Gastrocnemius medialis (tissue), 4 donors: ENCODE measurements around the gene DPM1. TPM values are rescaled to one million over a fixed set of nuclear protein-coding genes. Genes with fewer than 3 reads are reported as not detected.

Source experiments
- ATAC-seq, 2 donors: fragments of 150-250 bp; one replicate each; pipeline ENCODE4 v1.9.1; 2016
- DNase-seq, 2 donors: peaks; one replicate each; pipeline ENCODE4 v3.0.0-alpha.2; 2019
- H3K27ac ChIP-seq, 4 donors: fragments of 200-600 bp; sonication (generic); 1 replicate in 1 of 4; 2 replicates in 3 of 4; pipeline ENCODE4 v1.5.1; 2016 to 2018; ENCODE audit warnings: mild to moderate bottlenecking in 2 of 4, moderate library complexity in 1 of 4
- H3K27me3 ChIP-seq, 3 donors: fragments of 200-600 bp; sonication (generic) in 2 of 3; 1 replicate in 1 of 3; 2 replicates in 2 of 3; pipeline versions ENCODE4 v1.5.1 to v1.6.0; 2016 to 2019; ENCODE audit warnings: mild to moderate bottlenecking in 1 of 3, moderate library complexity in 1 of 3
- H3K36me3 ChIP-seq, 2 donors: fragments of 200-600 bp; sonication (generic) in 1 of 2; one replicate each; pipeline ENCODE4 v1.5.1; 2017 to 2018
- H3K4me1 ChIP-seq, 2 donors: fragments of 200-600 bp; sonication (generic) in 1 of 2; one replicate each; pipeline ENCODE4 v1.5.1; 2016 to 2017; ENCODE audit warnings: mild to moderate bottlenecking in 2 of 2
- H3K4me3 ChIP-seq, 4 donors: fragments of 200-600 bp; sonication (generic) in 3 of 4; 1 replicate in 1 of 4; 2 replicates in 3 of 4; pipeline ENCODE4 v1.5.1; 2016 to 2019; ENCODE audit warnings: mild to moderate bottlenecking in 2 of 4
- H3K9me3 ChIP-seq, 3 donors: fragments of 200-600 bp; sonication (generic) in 2 of 3; 1 replicate in 1 of 3; 2 replicates in 2 of 3; pipeline ENCODE4 v1.5.1; 2016 to 2019
- POLR2A ChIP-seq, 2 donors: fragments of 450-650 bp; IDR thresholded peaks; one replicate each; pipeline ENCODE4 v1.6.1; 2017; ENCODE audit warnings: antibody characterized with exemption in 2 of 2, mild to moderate bottlenecking in 2 of 2, moderate library complexity in 2 of 2
- in situ Hi-C, 4 donors: fragments of 200-750 bp; cut with MboI; loops; one replicate each; pipeline versions ENCODE4 v1.15.0 to v1.8.0; 2017; ENCODE audit warnings: low sequenced_read_pairs in 4 of 4
- intact Hi-C: fragments of 100-400 bp; cut with DNase I; formaldehyde crosslinking; loops from one replicate; pipeline ENCODE4 v1.15.1; 2023; ENCODE audit warnings: low total_unique reads
- total RNA-seq, 4 donors: library from RNA; depleted of rRNA; stranded (reverse); fragments of >200 nt; gene quantifications; one replicate each; pipeline versions ENCODE4 v1.1.0 to v1.2.3, GENCODE V29; 2016
- TF ChIP-seq, protein P1 (sequence below), 5 experiments: fragments of 450-650 bp in 3 of 5; fragments of 200-600 bp in 2 of 5; sonication (generic) in 2 of 5; IDR thresholded peaks in 4 of 5; conservative IDR thresholded peaks in 1 of 5; 1 replicate in 4 of 5; 2 replicates in 1 of 5; pipeline ENCODE4 v1.5.1; 2016 to 2019; ENCODE audit warnings: antibody characterized with exemption in 5 of 5, mild to moderate bottlenecking in 3 of 5, moderate library complexity in 3 of 5

DPM1 gene
- total RNA-seq, 4 donors from 2014 or later = 55.5 to 120 (median 73.7) TPM

DNA sequence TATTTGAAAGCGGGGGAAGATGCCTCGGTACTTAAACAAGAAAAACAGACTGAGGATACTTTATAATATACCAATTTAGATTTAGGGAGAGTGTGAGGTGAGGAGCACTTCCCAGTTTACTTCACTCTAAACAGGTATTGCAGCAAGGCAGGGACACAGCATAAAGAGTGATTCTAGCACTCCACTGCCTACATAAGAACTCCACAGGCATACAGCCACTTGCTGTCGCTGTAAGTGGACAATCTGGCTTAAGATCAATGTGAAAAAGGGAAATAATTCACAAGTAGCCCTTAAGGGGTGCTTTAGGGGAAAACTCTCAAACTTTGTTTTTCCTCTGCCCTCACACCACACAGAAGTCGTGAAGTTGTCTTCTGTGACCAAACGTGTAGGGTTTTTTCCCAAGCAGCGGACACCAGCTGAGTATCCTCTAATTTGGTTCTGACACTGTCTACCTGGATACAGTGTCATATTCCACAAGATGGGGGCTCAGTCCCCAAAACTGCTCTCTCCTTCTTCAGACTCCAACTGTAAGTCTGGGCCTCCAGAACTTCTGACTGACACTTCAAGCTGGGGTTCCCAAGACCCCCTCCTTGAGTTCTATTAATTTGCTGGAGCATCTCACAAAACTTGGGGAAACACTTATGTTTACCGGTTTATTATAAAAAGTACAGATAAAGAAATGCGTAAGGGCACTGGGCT, 36.4 kb downstream of the DPM1 start:
- intact Hi-C loops (no loop called here), in situ Hi-C loops (loop anchor here in 1 of 4 donors (10.0 kb wide), 1 partner anchor 127 kb away; the partner anchor contains the start of gene BCAS4)
- Histone ChIP-seq H3K9me3 (no peaks in the 10 kb centered on the region), H3K4me3 (no peak overlapping the region), H3K36me3 (no peaks in the 10 kb centered on the region), H3K27me3 (no peaks in the 10 kb centered on the region), H3K4me1 (peaks cover 58 to 72% of the 10 kb centered on the region in 2 donors), H3K27ac (no peak overlapping the region)
- DNase-seq = no peak
- ATAC-seq = no peak
- TF ChIP-seq POLR2A (IDR thresholded peaks at IDR 0.05) = no peak
- TF ChIP-seq, protein P1, sequence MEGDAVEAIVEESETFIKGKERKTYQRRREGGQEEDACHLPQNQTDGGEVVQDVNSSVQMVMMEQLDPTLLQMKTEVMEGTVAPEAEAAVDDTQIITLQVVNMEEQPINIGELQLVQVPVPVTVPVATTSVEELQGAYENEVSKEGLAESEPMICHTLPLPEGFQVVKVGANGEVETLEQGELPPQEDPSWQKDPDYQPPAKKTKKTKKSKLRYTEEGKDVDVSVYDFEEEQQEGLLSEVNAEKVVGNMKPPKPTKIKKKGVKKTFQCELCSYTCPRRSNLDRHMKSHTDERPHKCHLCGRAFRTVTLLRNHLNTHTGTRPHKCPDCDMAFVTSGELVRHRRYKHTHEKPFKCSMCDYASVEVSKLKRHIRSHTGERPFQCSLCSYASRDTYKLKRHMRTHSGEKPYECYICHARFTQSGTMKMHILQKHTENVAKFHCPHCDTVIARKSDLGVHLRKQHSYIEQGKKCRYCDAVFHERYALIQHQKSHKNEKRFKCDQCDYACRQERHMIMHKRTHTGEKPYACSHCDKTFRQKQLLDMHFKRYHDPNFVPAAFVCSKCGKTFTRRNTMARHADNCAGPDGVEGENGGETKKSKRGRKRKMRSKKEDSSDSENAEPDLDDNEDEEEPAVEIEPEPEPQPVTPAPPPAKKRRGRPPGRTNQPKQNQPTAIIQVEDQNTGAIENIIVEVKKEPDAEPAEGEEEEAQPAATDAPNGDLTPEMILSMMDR (IDR thresholded peaks at IDR 0.05 in 4 of 5, conservative IDR thresholded peaks at IDR 0.05 in 1 of 5) = no peak

DNA sequence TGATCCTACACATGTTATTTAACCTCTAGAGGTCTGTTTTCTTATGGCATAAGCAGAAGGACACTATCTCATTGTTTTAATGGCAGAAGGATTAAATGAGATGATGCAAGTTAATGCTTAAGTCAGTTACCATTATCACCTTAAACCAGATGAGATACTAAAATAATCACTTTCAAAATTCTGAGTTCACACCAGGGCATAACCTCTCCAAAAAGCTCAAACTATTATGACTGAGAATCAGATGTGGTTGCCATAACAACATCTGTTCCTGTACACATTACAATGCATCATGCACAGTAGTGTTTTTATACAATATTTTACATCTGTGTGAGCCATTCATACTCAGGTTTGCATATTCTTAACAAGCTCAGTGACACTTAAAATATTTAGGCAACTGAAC, 37.3 kb downstream of the DPM1 start:
- Histone ChIP-seq H3K4me3 (no peak overlapping the region), H3K27me3 (no peaks in the 10 kb centered on the region), H3K4me1 (peaks cover 68 to 72% of the 10 kb centered on the region in 2 donors), H3K9me3 (no peaks in the 10 kb centered on the region), H3K36me3 (no peaks in the 10 kb centered on the region), H3K27ac (no peak overlapping the region)
- ATAC-seq (no peak), DNase-seq (no peak)
- no peak for TF ChIP-seq POLR2A (IDR thresholded peaks at IDR 0.05)
- TF ChIP-seq, protein P1 (IDR thresholded peaks at IDR 0.05 in 4 of 5, conservative IDR thresholded peaks at IDR 0.05 in 1 of 5) = no peak
- intact Hi-C loops (no loop called here), in situ Hi-C loops (loop anchor here in 1 of 4 donors (10.0 kb wide), 1 partner anchor 126 kb away; the partner anchor contains the start of gene BCAS4)

DNA sequence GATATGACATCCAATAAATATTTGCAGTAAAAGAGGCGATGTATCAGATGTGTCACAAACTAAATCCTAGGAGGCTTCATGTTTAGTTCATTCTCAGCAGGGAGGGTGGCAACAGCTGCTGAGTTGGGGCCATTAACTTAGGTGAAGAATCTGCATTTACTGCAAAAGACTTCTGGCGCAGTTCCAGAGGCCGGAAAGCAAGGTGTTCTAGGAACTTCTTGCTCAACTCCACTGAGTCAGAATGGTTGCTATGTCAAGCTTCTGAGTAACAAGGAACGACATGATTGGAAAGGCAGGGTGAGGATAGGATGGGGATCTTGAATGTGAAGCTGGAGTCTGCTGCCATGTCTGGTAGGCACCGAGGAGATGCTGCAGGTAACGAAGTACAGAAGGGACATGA, 38.8 kb downstream of the DPM1 start:
- ATAC-seq (peak; percentile 46), DNase-seq (peak in 1 of 2 donors; percentile 37)
- intact Hi-C loops = loop anchor here (5.0 kb wide), 1 partner anchor 38 kb away; the partner anchor contains the start of genes DPM1 and MOCS3
- Histone ChIP-seq H3K36me3 (no peaks in the 10 kb centered on the region), H3K4me1 (peaks cover 69 to 82% of the 10 kb centered on the region in 2 donors), H3K9me3 (no peaks in the 10 kb centered on the region), H3K27ac (peak overlapping the region in 1 of 4 donors; percentile 2), H3K4me3 (no peak overlapping the region), H3K27me3 (no peaks in the 10 kb centered on the region)
- in situ Hi-C loops = no loop called here
- TF ChIP-seq, protein P1 (IDR thresholded peaks at IDR 0.05 in 4 of 5, conservative IDR thresholded peaks at IDR 0.05 in 1 of 5) = no peak
- TF ChIP-seq POLR2A (IDR thresholded peaks at IDR 0.05) = no peak

DNA sequence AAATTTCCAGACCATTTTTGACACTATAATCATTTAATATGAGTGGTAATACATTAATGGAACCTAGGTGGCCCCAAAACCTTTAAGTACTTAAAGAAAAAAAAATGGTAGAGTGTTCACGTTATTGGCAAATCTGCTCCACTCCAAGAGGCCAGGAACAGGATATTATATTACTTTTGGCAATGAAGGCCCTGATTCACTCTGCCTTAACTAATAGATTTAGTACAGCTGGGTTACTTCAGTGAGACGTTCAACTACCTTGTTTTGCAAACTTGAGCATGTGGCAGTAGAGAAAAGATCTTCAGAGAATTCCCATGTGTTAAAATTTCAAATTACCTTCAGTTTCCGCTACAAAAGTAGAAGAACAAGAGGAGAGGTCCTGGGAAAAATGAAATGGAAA, 39.9 kb downstream of the DPM1 start:
- H3K4me1 ChIP-seq = peaks cover 70 to 81% of the 10 kb centered on the region in 2 donors

More for the DNA sequence above, 39.9 kb downstream of the DPM1 start:
- intact Hi-C loops = loop anchor here (5.0 kb wide), 1 partner anchor 39 kb away; the partner anchor contains the start of genes DPM1 and MOCS3
- in situ Hi-C loops = no loop called here
- Histone ChIP-seq H3K4me3 (no peak overlapping the region), H3K36me3 (no peaks in the 10 kb centered on the region), H3K27ac (peak overlapping the region; percentile 22 to 68 (median 48)), H3K9me3 (no peaks in the 10 kb centered on the region), H3K27me3 (no peaks in the 10 kb centered on the region)
- DNase-seq (no peak), ATAC-seq (peak; percentile 76 to 82)
- TF ChIP-seq, protein P1 (IDR thresholded peaks at IDR 0.05 in 4 of 5, conservative IDR thresholded peaks at IDR 0.05 in 1 of 5) = no peak
- TF ChIP-seq POLR2A (IDR thresholded peaks at IDR 0.05) = no peak
